SHP77 (cell line): ENCODE measurements around the gene PTGDS.
"Not testable (repeated sequence)": the region's sequence is repeated elsewhere in the genome, so short reads cannot be mapped to it uniquely, and the experiment has no call there.

Experiments used
- DNase-seq, 2 experiments: peaks; one replicate each; lab custom pipeline; 2025; lab: John Stamatoyannopoulos, UW

PTGDS gene

DNA sequence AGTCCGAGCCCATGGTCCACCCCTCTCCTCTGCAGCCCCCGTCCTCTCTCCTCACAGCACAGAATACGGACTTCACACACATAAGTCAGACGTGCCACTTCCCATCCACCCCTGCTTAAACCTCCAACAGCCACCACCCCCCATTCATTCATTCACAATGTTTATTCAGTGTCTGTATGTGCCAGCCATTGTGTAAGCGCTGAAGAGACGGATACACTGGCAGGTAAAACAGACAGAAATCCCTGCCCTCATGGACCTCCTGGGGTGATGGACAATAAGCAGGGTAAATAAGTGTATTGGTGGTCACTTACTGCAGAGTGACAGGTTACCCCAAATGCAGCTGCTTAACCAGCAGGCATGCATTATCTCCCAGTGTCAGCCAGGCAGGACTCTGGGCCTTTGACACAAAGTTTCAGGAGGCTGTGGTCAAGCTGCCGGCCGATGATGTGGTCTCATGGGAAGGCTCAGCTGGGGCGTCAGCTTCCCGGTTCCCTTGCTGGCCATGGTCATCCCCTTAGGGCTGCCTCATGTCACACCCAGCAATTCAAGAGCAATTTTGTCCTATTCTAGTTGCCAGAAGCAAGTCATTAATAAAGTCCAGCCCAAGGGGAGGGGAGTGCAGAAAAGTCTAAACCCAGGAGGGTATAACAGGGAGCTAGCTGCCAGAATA lies 13.1 kb downstream of the PTGDS start:
- DNase-seq, result no peak

DNA sequence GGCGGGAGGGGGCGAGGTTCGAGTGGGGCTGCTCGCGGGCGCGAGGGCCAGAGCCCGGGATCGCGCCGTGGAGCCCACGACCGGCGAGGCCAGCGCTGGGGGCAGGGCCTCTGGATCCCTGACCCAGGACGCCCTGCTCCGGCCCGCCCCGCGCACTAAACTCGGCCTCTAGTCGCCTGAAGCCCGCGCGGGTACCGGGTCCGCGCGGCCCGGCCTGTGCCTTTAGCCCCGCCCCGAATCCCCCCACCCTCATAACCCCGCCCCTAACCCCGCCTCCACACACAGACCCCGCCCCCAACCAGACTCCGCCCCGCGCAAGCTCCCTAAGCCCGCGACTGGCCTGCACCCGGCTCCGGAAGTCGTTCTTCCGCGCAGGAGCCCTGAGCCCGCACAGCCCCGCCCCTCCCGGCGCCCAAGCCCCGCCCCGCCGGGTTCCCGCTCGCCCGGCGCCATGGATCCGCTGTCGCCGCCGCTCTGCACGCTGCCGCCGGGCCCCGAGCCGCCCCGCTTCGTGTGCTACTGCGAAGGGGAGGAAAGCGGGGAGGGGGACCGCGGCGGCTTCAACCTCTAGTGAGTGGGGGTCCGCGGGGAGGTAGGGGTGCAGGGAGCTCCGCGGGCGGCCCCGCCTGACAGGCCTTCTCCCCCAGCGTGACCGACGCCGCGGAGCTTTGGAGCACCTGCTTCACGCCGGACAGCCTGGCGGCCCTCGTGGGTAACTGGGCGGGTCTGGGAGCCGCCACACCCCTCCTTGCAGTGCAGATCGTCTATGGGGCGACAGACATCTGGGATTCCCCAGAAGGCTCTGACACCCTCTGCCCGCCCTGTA lies 14.9 kb downstream of the PTGDS start, which contains the start of gene PAXX:
Gene PAXX (plus strand): TSS at position 430 of the 826 bp plus-strand sequence. CDS start 22 bp downstream, at position 452.
- peak; percentile 69 to 91 for DNase-seq

DNA sequence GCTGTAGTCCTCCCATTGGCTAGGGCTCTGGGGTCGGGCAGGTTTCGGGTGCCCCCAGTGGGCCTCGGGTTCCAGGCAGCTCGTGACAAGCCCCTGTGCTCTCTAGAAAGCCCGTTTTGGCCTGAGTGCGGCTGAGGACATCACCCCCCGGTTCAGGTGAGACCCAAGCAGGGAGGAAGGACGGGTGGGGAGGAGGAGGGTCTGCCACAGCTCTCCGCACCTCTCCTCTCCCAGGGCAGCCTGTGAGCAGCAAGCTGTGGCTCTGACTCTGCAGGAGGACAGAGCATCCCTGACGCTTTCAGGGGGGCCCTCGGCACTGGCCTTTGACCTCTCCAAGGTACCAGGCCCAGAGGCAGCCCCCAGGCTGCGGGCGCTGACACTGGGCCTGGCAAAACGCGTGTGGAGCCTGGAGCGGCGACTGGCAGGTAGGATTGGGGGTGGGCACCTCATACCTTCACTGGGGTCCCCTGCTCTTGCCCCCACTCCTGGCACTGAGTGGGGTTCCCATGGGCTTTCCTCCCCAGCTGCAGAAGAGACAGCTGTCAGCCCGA lies 15.6 kb downstream of the PTGDS start:
- no peak for DNase-seq

DNA sequence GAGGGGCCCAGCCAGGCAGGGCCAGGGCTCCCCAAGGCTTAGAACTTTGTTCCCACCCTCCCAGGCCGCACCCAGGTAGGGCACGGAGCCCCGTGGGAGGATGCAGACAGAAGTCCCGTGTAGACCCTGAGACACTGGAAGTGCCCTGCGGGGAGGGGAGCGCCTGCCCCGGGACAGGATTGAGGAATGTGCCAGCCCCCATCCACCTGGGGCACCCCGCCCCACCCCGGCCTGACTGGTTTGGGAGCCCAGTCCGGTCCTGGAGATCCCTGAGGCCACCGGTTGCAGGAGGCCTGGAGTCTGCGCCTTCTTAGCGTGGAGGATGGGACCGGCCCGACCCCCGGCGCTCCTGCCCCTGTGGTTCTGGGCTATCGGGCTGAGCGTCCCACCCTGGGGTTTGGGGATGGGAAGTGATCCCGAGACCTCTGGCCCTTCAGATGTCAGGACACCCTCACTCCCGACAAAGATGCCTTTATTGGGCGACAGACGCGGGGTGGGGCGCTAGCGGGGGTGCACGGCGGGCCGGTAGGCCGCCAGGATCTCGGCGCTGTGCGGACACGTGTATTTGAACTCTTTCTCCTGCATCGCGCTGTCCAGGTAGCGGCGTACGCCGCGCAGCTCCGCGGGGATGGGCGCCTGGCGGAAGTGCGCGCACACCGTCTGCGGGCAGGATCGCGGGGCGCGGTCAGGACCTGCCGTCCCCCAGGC lies 17.0 kb downstream of the PTGDS start:
- DNase-seq, result no peak

DNA sequence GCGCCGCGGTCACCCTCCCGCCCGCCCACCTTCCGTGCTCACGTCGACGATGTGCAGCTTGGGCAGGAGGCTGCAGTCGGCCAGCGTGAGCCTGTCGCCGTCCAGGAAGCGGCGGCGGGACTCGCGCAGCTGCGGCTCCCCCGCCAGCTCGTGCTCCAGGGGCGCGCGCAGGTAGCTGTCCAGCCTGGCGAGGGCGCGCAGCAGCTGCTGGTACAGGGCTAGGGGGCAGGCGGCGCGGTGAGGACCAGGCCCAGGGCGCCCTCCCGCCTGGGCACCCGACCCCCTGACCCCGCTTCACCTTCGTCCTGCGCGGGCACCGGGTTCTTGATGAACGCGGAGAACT lies 17.6 kb downstream of the PTGDS start:
- no peak for DNase-seq

DNA sequence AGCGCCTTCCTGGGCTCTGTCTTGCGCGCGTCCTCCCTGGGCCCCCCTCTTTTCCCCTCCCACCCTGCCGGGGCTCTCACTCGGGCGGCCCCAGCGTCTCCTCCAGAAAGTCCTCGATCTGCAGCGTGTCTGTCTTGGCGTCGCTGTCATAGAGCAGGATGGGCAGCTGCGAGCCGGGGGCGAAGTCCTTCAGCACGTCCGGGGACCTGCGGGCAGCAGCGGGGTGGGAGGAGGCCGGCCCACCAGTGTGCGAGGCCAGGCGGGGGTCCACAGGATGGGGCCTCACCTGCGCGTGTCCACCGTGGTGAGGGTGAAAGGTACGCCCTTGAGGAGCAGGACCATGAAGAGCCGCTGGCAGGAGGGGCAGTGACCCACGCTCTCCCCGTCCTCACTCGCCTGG lies 18.1 kb downstream of the PTGDS start:
- DNase-seq, result no peak

DNA sequence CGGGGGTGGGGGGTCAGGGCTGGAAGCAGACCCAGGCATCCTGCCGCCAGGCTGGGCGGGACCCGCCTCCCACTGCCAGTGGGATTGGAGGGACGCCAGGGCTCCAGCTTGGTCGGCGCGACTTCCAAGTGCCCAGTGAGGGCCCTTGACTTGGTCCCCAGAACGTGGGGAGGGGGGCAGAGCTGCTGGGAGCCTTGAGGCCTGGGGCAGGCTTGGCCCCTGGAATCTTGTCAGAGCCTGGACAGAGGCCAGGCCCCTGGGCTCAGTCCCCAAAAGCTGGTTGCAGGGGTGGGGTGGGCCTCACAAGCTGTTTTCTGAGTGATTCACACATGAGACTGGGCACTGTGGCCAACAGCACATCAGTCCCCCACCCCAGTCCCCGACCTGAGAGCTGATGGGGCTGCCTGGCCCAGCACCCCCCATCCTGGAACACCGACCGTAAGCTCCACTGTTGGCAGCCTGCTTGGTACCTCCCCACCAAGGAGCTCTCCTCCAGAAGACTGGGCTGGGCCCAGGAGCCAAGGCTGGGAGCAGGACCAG lies 18.5 kb downstream of the PTGDS start:
- no peak for DNase-seq

DNA sequence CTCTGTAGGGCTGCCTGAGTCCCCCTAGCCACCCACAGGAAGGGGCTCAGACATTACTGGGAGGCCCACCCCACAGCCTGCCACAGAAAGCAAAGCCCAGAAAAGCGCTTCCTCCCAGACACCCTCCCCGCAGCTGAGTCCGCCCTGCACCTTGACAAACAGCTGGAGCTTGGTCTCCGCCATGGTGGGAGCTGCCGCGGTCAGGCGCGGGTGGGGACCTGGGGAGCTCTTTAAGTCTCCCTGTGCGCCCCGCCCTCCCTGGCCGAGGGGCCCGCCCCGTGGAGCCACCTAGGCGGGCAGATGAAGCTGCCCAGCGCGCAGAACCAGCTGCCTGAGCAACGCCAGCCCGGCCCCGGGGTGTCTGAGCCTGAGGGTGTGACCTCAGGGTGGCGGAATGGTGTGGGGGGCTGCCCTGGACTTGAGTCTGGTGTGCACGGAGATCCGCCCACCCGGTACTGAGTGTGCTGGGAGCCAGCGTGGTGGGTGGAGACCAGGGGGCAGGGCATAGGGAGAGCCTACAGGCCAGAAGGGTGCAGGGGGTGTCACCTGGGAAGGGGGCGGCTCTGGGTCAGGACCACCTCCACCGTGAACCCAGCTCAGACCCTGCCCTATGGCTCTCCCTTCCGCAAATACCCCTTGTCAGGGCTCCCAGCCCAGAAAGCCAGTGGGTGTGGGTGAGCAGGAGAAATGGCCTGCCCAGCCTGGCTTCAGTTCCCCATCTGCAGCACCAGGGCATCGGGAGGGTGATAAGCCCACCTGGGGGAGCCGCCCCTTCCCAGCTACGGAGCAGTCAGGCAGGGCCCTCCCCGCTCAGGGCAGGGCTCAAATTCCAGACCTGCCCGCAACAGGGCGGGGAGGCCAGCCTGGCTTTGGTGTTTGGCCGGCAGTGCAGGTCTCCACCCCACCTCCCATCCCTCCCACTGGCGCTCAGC lies 19.3 kb downstream of the PTGDS start, which contains the start of gene CLIC3:
Gene CLIC3 (minus strand): TSS at position 208 of the 932 bp plus-strand sequence. CDS start 25 bp downstream, at position 183.
- DNase-seq, result no peak

DNA sequence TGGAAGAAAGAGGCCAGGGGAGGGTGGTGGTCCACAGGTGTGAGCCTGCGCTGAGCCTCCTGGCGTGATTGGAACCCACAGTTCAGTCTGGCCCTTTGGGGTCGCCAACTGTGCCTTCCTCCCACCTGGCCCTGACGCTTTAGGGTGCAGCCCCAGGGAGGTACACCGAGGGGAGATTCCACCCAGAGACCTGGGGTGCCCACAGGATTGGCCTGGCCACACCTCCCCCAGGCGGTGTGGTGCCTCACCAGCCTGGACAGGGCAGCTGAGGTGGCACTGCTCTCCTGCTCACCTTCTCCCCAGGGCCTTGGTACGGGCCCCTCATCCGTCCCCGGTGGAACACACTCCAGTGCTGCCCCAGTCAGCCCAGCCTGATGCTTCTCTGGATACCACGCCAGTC lies 20.1 kb downstream of the PTGDS start:
- no peak for DNase-seq

DNA sequence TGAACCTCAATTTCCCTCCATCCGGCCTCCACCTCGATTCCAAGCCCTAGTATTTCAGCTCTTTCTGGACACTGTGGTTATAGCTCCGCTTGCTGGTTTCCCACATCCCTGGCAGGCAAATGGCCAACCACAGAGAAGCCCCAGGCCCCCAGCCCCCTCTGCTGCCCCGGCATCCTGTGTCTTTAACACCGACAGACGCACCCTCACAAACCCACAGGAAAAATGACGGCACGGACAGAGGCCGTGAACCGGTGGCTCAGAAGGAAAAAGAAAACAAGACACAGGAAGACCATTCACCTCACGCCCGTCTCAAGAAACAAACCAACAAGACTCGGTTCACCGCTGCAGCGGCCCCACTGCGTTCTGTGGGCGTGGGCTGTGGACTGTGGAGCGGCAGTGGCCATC lies 20.5 kb downstream of the PTGDS start:
- no peak for DNase-seq

DNA sequence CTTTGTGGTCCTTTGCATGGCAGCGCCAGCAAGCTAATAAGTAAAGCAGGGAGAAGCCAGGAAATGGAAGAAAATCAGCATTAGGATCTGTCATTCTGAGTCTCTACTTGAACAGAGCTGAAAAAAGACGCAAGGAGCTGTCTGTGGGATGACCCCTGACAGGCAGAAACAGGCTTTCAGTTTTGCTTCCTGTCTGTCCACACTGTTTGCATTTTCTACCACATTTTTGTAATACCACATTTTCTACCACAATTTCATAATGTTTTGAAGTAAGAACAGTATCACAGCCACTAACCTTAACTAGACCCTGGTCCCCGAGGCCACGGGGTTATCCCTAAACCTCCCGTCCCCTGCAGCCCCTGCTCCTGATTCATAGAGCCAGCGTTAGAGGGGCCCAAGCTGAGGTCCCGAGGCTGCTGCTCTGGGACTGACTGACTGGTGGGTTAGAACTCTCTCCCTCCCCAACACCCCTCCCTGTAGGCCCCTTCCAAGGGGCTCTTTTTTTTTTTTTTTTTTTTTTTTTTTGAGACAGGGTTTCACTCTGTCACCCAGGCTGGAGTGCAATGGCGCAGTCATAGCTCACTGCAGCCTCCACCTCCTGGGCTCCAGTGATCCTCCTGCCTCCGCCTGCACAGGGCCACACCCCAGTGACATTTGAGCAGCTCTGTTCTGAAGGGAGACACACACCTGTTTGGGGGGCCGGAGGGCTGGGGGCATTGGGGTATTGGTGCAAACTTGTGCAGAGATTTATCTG lies 23.1 kb downstream of the PTGDS start:
- no peak for DNase-seq

DNA sequence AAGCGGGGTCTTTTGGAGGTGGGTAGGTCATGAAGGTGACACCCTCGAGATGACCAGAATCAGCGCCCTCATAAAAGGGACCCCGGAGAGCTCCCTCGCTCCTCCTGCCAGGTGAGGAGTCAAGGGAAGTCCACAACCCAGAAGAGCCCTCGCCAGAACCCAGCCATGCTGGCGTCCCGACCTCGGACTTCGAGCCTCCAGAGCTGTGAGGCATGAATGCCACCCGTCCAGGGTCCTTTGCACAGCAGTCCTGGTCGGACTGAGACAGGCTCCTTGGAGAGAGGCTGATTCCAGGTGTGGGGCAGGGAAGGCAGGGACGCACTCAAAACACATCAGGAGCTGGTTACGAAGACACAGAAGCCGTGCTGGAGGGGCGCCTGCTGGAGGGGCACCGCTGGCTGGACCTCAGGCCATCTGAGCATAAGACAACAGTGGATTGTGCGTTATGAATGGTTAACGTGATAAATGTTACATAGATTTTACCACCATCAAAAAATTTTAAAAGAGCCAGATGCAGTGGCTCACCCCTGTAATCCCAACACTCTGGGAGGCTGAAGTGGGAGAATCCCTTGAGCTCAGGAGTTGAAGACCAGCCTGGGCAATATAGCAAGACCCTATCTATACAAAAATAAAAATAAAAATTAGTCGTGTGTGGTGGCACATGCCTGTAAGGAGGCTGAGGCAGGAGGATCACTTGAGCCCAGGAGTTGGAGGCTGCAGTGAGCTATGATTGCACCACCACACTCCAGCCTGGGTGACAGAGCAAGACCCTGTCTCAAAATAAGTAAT lies 24.7 kb downstream of the PTGDS start:
- DNase-seq, result no peak

DNA sequence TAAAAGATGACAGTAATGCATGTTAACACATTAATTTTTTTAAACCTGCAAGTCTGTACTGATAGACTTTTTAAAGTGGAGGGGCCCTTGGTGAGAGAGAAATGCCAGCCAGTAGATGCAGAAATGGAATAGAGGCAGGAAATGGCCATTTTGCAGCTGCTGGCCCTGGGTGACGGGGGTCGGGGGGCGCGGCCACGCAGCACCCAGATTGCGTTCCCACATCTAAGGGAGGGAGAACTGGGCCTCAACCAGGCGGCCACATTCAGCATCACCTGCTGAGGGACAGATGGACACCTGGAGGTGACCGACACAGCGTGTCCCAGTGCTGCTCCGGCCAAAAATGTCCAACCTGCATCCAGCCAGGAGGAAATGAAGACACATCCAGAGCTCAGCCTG lies 25.3 kb downstream of the PTGDS start:
- no peak for DNase-seq

DNA sequence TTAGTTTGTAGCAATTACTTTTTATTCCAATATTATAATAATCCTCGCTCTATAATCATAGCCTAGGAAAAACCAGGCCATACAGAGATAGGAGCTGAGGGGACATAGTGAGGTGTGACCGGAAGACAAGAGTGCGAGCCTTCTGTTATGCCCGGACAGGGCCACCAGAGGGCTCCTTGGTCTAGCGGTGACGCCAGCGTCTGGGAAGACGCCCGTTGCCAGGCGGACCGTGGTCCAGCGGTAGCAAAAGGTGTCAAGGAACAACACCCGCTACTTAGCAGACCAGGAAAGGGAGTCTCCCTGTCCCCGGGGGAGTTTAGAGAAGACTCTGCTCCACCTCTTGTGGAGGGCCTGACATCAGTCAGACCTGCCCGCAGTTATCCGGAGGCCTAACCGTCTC lies 27.0 kb downstream of the PTGDS start:
- DNase-seq, result not testable (repeated sequence)

DNA sequence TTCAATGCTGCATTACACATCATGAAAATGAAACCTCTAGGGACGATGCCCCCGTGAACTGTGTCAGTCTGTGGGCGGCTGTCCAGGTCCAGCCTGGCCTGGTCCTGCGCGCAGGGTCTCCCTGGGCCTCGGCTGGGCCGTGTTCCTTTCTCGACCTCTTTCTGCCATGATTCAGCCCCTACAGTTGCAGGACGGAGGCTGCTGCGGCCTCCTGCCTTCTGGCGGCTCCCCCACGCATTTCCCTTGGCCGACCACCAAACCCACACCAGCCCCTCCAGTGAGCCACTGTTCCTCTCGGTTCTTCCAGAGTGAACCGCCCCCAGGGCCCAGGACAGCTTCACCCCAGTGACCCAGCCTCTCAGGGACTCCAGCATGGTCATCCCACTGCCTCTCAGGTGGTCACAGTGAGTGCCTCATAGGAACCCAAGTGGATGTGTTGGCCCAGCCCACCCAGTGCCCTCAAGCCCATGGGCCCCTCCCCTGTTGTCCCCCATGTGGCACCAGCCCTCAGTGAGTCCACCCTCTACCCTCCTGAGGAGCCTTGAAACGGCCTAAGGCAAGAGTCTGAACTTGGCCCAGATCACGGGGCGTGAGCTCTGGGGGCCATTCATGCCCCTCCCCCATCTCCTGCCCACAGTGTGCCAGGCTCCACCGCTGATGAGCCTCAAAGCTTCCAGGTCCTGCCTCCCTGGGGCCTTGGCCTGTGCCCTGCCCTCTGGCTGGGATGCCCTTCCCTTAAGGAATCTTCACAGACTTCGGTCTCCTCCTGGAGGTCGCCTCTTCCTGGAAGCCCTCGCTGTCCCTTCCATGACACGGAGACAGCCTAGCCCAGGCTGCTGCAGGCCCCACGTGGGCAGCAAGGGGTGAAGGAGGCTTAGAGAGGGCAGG lies 29.1 kb downstream of the PTGDS start:
- no peak for DNase-seq

DNA sequence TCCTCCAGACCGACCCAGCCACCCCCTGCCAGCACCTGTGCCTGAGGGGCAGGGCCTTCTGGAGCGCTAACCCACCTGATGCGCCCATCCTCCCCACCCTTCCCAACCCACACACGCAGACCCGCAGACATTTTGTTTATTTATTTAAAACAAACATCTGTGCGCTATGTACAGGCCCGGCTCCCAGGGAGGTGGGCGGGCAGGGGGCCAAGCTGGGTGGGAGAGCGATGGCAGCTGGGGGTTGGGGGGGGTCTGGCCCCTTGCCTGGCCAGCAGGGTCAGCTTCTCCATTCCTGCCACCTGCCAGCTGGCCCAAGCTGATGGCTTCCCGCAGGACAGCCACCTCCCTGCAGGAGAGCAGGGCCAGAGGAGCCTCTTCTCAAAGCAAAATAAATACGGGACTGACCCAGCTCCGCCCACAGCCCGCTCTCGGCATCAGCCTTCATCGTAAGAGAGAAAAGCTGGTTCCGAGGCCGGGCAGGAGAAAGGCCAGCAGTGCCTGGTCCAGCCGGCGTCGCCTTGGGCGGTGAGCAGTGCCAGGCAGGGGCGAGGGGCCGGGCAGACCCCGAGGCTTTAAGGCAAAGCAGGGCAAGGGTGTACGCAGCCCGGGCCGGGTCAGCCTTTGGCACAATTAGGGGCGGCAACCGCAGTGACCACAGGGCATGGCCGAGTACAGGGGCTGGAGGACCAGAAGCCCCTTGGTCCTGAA lies 30.0 kb downstream of the PTGDS start:
- DNase-seq, result peak; percentile 45 to 68

DNA sequence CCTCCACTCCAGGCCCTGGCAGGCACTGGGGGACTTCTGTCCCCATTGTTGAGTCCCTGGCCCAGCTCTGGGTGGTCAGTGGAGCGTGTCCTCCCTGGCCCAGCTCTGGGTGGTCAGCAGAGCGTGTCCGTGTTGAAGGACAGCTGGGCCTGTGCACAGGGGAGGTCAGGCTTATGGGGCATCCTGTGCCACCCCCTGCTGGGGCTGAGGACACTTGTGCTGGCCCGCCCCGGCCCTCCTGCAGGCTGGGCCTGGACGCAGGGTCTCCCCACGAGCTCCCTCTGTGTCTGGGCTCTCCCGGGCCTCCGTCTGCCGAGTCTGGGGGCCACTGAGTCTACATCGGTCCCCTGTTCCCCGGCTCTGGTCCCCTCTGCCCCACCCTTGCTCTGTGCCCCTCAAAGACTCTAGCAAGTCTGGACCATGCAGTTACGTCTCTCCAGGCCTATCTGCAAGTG lies 30.5 kb downstream of the PTGDS start:
- DNase-seq, result no peak

DNA sequence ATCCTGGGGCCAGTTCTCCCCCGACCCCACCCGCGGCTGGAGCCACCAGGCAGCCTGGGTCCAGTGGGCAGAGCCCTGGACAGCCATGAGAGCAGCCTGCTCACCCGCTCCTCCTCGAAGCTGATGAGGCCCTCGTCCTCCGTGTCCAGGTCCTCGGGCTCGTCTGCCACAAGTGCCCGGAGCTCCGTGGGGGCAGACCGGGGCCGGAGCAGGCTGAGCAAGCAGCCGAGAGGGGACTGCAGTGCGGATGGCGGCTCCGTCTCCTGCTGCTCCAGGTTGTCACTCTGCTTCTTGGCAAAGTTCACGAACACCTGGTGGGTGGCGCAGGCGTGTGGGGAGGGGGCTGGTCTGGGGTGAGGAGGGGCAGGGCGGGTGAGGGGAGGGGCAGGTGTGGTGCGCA lies 31.0 kb downstream of the PTGDS start:
- DNase-seq, result no peak
